Stimulated activated memory B cell treated with anti-CD40 and anti-IgM and Interleukin-4, amounts not matched to agents 10 μg/mL and 1 μg/mL and 100 μg/mL, for 72 hours (primary cell): Measurements from ENCODE around the gene ATG5.
"Not testable (repeated sequence)": the region's sequence is repeated elsewhere in the genome, so short reads cannot be mapped to it uniquely, and the experiment has no call there.

Experiments used
- ATAC-seq: fragments of 150-1000 bp; cut with Tn5 transposase; 2 replicates; pipeline ENCODE4 v1.10.0; 2021
- H3K27ac Mint-ChIP-seq: one replicate; pipeline ENCODE4 v1.8.0; 2022; ENCODE audit warnings: mild to moderate bottlenecking, mixed read lengths
- H3K27me3 Mint-ChIP-seq: one replicate; pipeline ENCODE4 v1.8.0; 2022; ENCODE audit warnings: mixed read lengths
- H3K36me3 Mint-ChIP-seq: one replicate; pipeline ENCODE4 v1.8.0; 2022; ENCODE audit warnings: mixed read lengths
- H3K4me1 Mint-ChIP-seq: one replicate; pipeline ENCODE4 v1.8.0; 2022; ENCODE audit warnings: mixed read lengths
- H3K4me3 Mint-ChIP-seq: one replicate; pipeline ENCODE4 v1.8.0; 2022; ENCODE audit warnings: mild to moderate bottlenecking, moderate library complexity, mixed read lengths
- H3K9me3 Mint-ChIP-seq: one replicate; pipeline ENCODE4 v1.8.0; 2022; ENCODE audit warnings: mixed read lengths

Gene ATG5

DNA sequence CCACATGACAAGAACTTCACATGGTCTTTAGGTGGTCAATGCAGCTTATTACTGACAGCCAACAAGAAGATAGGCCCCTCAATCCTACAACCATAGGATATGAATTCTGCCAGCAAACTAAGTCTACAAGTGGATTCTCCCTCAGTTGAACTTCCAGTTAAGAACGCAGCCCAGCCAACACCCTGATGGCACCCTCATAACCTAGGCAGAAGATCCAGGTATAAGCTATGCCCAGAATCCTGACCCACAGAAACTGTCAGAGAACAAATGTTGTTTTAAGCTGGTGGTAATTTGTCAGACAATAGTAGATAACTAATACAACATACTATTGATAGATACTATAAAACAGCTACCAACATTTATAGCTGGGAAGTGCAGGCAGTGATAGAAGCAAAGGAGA, 38.8 kb downstream of the ATG5 start:
- H3K27ac Mint-ChIP-seq: no peak overlapping the region

DNA sequence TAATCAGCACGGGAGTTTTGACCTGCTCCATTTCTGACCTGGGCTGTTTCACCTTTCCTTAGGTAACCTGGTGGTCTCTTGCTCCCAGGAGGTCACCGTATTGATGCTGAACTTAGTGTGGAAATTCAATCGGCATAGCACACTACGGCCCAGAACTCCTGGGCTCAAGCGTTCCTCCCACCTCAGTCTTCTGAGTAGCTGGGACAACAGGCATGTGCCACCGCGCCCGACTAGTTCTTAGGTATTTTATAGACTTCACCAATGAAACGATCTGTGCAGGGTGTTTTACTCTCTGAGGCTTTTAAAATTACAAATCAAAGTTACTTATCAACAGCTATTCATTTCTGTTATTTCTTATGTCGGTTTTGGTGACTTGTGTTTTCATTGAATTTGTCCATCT, 42.1 kb downstream of the ATG5 start:
- H3K4me1 Mint-ChIP-seq: peaks cover 26% of the 10 kb centered on the region
- H3K36me3 Mint-ChIP-seq: peaks cover 32% of the 10 kb centered on the region
- no peak for ATAC-seq
- no peaks in the 10 kb centered on the region for H3K27me3 Mint-ChIP-seq
- peaks cover 3% of the 10 kb centered on the region for H3K9me3 Mint-ChIP-seq
- H3K4me3 Mint-ChIP-seq: no peak overlapping the region
- H3K27ac Mint-ChIP-seq: no peak overlapping the region

More for the DNA sequence above, 38.8 kb downstream of the ATG5 start:
- Mint-ChIP-seq H3K4me1 (peaks cover 26% of the 10 kb centered on the region), H3K9me3 (peaks cover 3% of the 10 kb centered on the region), H3K36me3 (peaks cover 28% of the 10 kb centered on the region), H3K4me3 (no peak overlapping the region), H3K27me3 (no peaks in the 10 kb centered on the region)
- ATAC-seq: no peak

- no peak overlapping the region for H3K27ac Mint-ChIP-seq
- no peaks in the 10 kb centered on the region for H3K27me3 Mint-ChIP-seq
- no peak overlapping the region for H3K4me3 Mint-ChIP-seq
- no peak for ATAC-seq
- peaks cover 37% of the 10 kb centered on the region for H3K36me3 Mint-ChIP-seq
- peaks cover 27% of the 10 kb centered on the region for H3K4me1 Mint-ChIP-seq
- H3K9me3 Mint-ChIP-seq: peaks cover 3% of the 10 kb centered on the region
Measured at GRCh38 chr6:106281661-106282060, 43.9 kb downstream of the ATG5 start.

DNA sequence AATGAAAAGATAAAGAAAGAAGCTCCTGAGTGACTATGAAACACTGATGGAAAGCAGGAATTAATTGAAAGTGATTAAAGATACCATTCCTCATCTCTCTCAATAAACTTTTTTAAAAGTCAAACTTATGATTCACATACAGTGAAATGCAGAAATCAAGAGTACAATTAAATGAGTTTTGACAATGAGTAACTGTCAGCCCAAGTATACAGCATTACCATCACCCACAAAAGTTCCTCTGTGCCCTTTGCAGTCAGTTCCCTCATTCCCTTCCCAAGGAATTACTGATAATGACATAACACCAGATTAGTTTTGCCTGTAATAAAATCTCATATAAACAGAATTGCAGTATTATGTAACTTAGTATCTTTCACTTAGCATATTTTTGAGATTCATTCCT, 44.5 kb downstream of the ATG5 start:
- Mint-ChIP-seq H3K9me3 (peaks cover 3% of the 10 kb centered on the region), H3K36me3 (peaks cover 35% of the 10 kb centered on the region), H3K4me1 (peaks cover 26% of the 10 kb centered on the region), H3K27me3 (no peaks in the 10 kb centered on the region), H3K4me3 (no peak overlapping the region), H3K27ac (no peak overlapping the region)
- ATAC-seq: no peak

DNA sequence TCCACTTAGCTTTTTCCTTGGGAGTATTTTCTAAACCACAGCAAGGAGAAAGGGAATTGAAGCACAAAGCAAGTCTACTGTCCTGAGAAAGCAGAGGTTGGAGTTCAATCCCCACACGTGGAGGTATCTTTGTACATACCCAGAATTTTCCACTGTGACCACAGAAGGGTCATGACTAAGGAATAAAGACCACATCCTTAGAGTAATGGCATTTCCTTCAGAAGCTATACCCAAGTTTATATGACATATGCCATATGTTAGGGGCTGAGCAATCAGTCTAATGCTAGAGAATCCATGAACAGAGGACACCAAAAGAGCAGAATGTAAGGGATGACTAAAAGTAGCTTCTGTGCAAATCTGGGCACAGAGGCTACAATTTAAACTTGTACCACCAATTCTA, 46.4 kb downstream of the ATG5 start:
- no peaks in the 10 kb centered on the region for H3K27me3 Mint-ChIP-seq
- H3K4me1 Mint-ChIP-seq: peaks cover 15% of the 10 kb centered on the region
- ATAC-seq: no peak
- H3K4me3 Mint-ChIP-seq: no peak overlapping the region
- H3K27ac Mint-ChIP-seq: no peak overlapping the region
- no peaks in the 10 kb centered on the region for H3K9me3 Mint-ChIP-seq
- H3K36me3 Mint-ChIP-seq: peaks cover 23% of the 10 kb centered on the region

- no peak overlapping the region for H3K4me3 Mint-ChIP-seq
- H3K4me1 Mint-ChIP-seq: peaks cover 6% of the 10 kb centered on the region
- H3K9me3 Mint-ChIP-seq: no peaks in the 10 kb centered on the region
- no peak for ATAC-seq
- no peak overlapping the region for H3K27ac Mint-ChIP-seq
- peaks cover 23% of the 10 kb centered on the region for H3K36me3 Mint-ChIP-seq
- no peaks in the 10 kb centered on the region for H3K27me3 Mint-ChIP-seq
Measured at GRCh38 chr6:106275692-106276091, 49.9 kb downstream of the ATG5 start.

GRCh38 chr6:106273087-106273486, 52.5 kb downstream of the ATG5 start:
- H3K36me3 Mint-ChIP-seq: peaks cover 15% of the 10 kb centered on the region
- ATAC-seq: no peak
- H3K4me1 Mint-ChIP-seq: peaks cover 6% of the 10 kb centered on the region
- no peak overlapping the region for H3K4me3 Mint-ChIP-seq
- peaks cover 3% of the 10 kb centered on the region for H3K9me3 Mint-ChIP-seq
- no peaks in the 10 kb centered on the region for H3K27me3 Mint-ChIP-seq
- no peak overlapping the region for H3K27ac Mint-ChIP-seq

DNA sequence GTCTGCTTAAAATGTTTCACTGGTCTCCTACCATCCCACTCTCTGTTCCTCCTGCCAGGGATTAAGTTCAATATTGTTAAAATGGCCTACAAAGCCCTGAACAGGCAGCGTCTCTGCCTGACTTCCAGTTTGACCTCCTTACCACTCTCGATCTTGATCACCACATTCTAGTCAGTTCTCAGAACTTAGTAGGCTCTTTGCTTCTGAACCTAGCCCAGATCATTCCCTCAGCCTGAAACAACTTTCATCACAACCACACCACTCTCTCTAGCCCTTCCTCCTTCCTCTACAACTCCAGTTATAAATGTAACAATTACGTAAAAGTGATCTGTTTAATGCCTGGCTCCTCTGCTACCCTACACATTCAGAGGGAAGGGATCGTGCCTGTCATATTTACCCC, 53.3 kb downstream of the ATG5 start:
- Mint-ChIP-seq H3K9me3 (peaks cover 3% of the 10 kb centered on the region), H3K4me3 (no peak overlapping the region), H3K4me1 (peaks cover 6% of the 10 kb centered on the region), H3K27ac (no peak overlapping the region), H3K27me3 (no peaks in the 10 kb centered on the region), H3K36me3 (peaks cover 23% of the 10 kb centered on the region)
- no peak for ATAC-seq

GRCh38 chr6:106270414-106270813, 55.1 kb downstream of the ATG5 start:
- no peak for ATAC-seq
- Mint-ChIP-seq H3K4me1 (peaks cover 2% of the 10 kb centered on the region), H3K9me3 (peaks cover 8% of the 10 kb centered on the region), H3K4me3 (no peak overlapping the region), H3K27me3 (no peaks in the 10 kb centered on the region), H3K36me3 (peaks cover 35% of the 10 kb centered on the region), H3K27ac (no peak overlapping the region)

GRCh38 chr6:106269268-106269919, 56.2 kb downstream of the ATG5 start:
- not testable (repeated sequence) for ATAC-seq, H3K27me3 Mint-ChIP-seq
- peaks cover 14% of the 10 kb centered on the region for H3K9me3 Mint-ChIP-seq

DNA sequence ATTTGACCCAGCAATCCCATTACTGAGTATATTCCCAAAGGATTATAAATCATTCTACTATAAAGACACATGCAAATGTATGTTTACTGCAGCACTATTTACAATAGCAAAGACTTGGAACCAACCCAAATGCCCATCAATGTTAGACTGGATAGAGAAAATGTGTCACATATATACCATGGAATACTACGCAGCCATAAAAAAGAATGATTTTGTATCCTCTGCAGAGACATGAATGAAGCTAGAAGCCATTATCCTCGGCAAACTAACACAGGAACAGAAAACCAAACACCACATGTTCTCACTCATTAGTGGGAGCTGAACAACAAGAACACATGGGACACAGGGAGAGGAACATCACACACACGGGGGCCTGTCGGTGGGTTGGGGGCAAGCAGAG, 57.1 kb downstream of the ATG5 start:
- peaks cover 21% of the 10 kb centered on the region for H3K4me1 Mint-ChIP-seq
- H3K9me3 Mint-ChIP-seq: peaks cover 19% of the 10 kb centered on the region
- not testable (repeated sequence) for H3K4me3 Mint-ChIP-seq, H3K27me3 Mint-ChIP-seq, ATAC-seq, H3K27ac Mint-ChIP-seq
- peaks cover 54% of the 10 kb centered on the region for H3K36me3 Mint-ChIP-seq

More at GRCh38 chr6:106269268-106269919, 56.2 kb downstream of the ATG5 start:
- Mint-ChIP-seq H3K4me1 (peaks cover 12% of the 10 kb centered on the region), H3K36me3 (peaks cover 45% of the 10 kb centered on the region)
- H3K27ac Mint-ChIP-seq, H3K4me3 Mint-ChIP-seq: not testable (repeated sequence)

GRCh38 chr6:106264433-106264832, 61.1 kb downstream of the ATG5 start:
- H3K27ac Mint-ChIP-seq, ATAC-seq, H3K4me3 Mint-ChIP-seq, H3K27me3 Mint-ChIP-seq: not testable (repeated sequence)
- peaks cover 85% of the 10 kb centered on the region for H3K36me3 Mint-ChIP-seq
- H3K4me1 Mint-ChIP-seq: peaks cover 21% of the 10 kb centered on the region
- peaks cover 19% of the 10 kb centered on the region for H3K9me3 Mint-ChIP-seq

GRCh38 chr6:106259748-106260147, 65.8 kb downstream of the ATG5 start:
- not testable (repeated sequence) for ATAC-seq, H3K4me3 Mint-ChIP-seq, H3K27ac Mint-ChIP-seq, H3K27me3 Mint-ChIP-seq, H3K9me3 Mint-ChIP-seq
- H3K36me3 Mint-ChIP-seq: peaks cover 47% of the 10 kb centered on the region
- peaks cover 13% of the 10 kb centered on the region for H3K4me1 Mint-ChIP-seq

- Mint-ChIP-seq H3K27ac (no peak overlapping the region), H3K4me3 (no peak overlapping the region), H3K36me3 (peaks cover 37% of the 10 kb centered on the region), H3K9me3 (no peaks in the 10 kb centered on the region), H3K27me3 (no peaks in the 10 kb centered on the region), H3K4me1 (peaks cover 10% of the 10 kb centered on the region)
- no peak for ATAC-seq
Measured at GRCh38 chr6:106258726-106259125, 66.8 kb downstream of the ATG5 start.

GRCh38 chr6:106257195-106257594, 68.4 kb downstream of the ATG5 start:
- Mint-ChIP-seq H3K4me3 (no peak overlapping the region), H3K27ac (no peak overlapping the region), H3K4me1 (peaks cover 9% of the 10 kb centered on the region), H3K9me3 (no peaks in the 10 kb centered on the region), H3K36me3 (peaks cover 27% of the 10 kb centered on the region), H3K27me3 (no peaks in the 10 kb centered on the region)
- no peak for ATAC-seq

DNA sequence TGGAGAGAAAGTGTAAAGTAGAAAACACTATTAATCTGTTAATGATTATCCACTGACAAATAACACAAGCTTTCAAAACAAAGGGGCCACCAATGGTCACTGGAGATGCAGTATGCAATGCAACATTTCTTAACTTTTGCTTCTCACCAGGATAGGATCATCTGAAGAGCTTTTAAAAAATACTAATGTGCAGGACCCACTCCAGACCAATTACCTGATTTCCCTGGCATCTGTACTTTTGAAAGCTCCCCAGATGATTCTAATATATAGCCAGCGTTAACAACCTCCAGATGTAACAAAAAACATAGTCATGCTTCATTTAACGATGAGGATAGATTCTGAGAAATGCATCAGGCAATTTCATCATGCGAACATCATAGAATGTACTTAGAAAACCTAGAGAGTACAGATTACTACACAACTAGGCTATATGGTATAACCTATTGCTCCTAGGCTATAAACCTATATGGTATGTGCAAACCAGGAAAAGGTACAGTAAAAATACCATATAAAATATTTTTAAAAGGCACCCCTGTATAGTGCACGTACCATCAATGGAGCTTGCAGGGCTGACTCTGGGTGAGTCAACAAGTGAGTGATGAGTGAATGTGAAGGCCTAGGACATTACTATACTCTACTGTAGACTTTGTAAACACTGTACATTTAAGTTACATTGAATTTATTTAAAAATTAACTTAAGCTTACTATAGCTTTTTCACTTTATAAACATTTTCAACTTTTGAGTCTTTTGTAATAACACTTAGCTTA, 69.2 kb downstream of the ATG5 start:
- no peak for ATAC-seq
- Mint-ChIP-seq H3K9me3 (no peaks in the 10 kb centered on the region), H3K36me3 (peaks cover 20% of the 10 kb centered on the region), H3K4me3 (no peak overlapping the region), H3K27me3 (no peaks in the 10 kb centered on the region), H3K27ac (no peak overlapping the region), H3K4me1 (peaks cover 9% of the 10 kb centered on the region)
